A549 (cell line): ENCODE measurements around the gene TIMP3. TPM values are rescaled to one million over a fixed set of nuclear protein-coding genes. Genes with fewer than 3 reads are reported as not detected.

Experiments
- ATAC-seq, 2 experiments: fragments of 200-7000 bp in 1 of 2; fragments of >200 bp in 1 of 2; cut with Nextera tagmentation in 1 of 2; cut with Tn5 transposase in 1 of 2; 3 replicates each; pipeline versions ENCODE4 v1.8.0 to v1.9.1; 2018 to 2020; ENCODE audit warnings: mild to moderate bottlenecking in 1 of 2, moderate library complexity in 1 of 2
- CTCF ChIA-PET: fragments of 300-600 bp; sonication (Branson Sonifier 250); formaldehyde crosslinking; extraction: SDS; loops from one replicate; lab custom pipeline; 2021; ENCODE audit warnings: antibody characterized with exemption, inconsistent platforms; lab: Yijun Ruan, JAX
- POLR2A ChIA-PET: fragments of 350-600 bp; formaldehyde crosslinking; extraction: SDS; loops from one replicate; lab custom pipeline; 2021; ENCODE audit warnings: antibody characterized with exemption, inconsistent platforms; lab: Yijun Ruan, JAX
- DNase-seq, 2 experiments: peaks; one replicate each; pipeline versions ENCODE4 v3.0.0 to v3.0.0-alpha.2; 2011 to 2016; ENCODE audit warnings: low read depth in 1 of 2, low spot score in 1 of 2
- FAIRE-seq: peaks from 2 replicates; lab custom pipeline; 2011; peaks lifted over from hg19 to GRCh38; lab: Jason Lieb, UNC
- H3K27ac ChIP-seq, 2 experiments: fragments of >200 bp; sonication (Bioruptor Twin); formaldehyde crosslinking; 3 replicates each; pipeline ENCODE4 v1.5.1; 2016 to 2017
- H3K4me1 ChIP-seq: fragments of >200 bp; sonication (Bioruptor Twin); formaldehyde crosslinking; 3 replicates; pipeline ENCODE4 v1.6.1; 2016
- H3K4me2 ChIP-seq: fragments of >200 bp; sonication (Bioruptor Twin); formaldehyde crosslinking; 3 replicates; pipeline ENCODE4 v1.6.1; 2016
- H3K4me3 ChIP-seq: fragments of >200 bp; sonication (Bioruptor Twin); formaldehyde crosslinking; 3 replicates; pipeline ENCODE4 v1.5.1; 2016
- H3K9me3 ChIP-seq: fragments of >200 bp; sonication (Bioruptor Twin); formaldehyde crosslinking; 3 replicates; pipeline ENCODE4 v1.6.1; 2016
- CHD4 ChIP-seq: fragments of 200-600 bp; sonication (generic); IDR thresholded peaks from 2 replicates; pipeline ENCODE4 v1.6.1; 2016; ENCODE audit warnings: antibody characterized with exemption, mild to moderate bottlenecking, borderline replicate concordance
- EP300 ChIP-seq, 2 experiments: fragments of >200 bp; sonication (Bioruptor Twin); formaldehyde crosslinking; IDR thresholded peaks; 2 replicates in 1 of 2; 3 replicates in 1 of 2; pipeline ENCODE4 v1.6.1; 2016 to 2017
- FOSL2 ChIP-seq, 2 experiments: fragments of 450-650 bp in 1 of 2; fragments of >200 bp in 1 of 2; sonication (Bioruptor Twin) in 1 of 2; formaldehyde crosslinking; IDR thresholded peaks; 2 replicates each; pipeline versions ENCODE4 v1.5.0 to v1.6.1; 2016 to 2020; ENCODE audit warnings: mild to moderate bottlenecking in 1 of 2, moderate library complexity in 1 of 2
- HEYL ChIP-seq: fragments of 250-450 bp; sonication (Bioruptor Pico); IDR thresholded peaks from 2 replicates; pipeline ENCODE4 v1.8.0; 2021; ENCODE audit warnings: mild to moderate bottlenecking, moderate library complexity
- HOXA7 ChIP-seq: fragments of 250-450 bp; sonication (Bioruptor Pico); IDR thresholded peaks from 2 replicates; pipeline ENCODE4 v1.5.0; 2020; ENCODE audit warnings: mild to moderate bottlenecking, moderate library complexity
- HOXB5 ChIP-seq: fragments of 250-450 bp; sonication (Bioruptor Pico); IDR thresholded peaks from 2 replicates; pipeline ENCODE4 v1.5.0; 2020; ENCODE audit warnings: mild to moderate bottlenecking, moderate library complexity
- KDM5A ChIP-seq: fragments of 200-600 bp; sonication (generic); IDR thresholded peaks from 2 replicates; pipeline ENCODE4 v1.6.1; 2016; ENCODE audit warnings: antibody characterized with exemption, mild to moderate bottlenecking
- MAZ ChIP-seq: fragments of 150-350 bp; IDR thresholded peaks from 2 replicates; pipeline ENCODE4 v1.6.1; 2014; ENCODE audit warnings: antibody characterized with exemption, low read depth, low read length, borderline replicate concordance
- NPAS2 ChIP-seq: fragments of 250-450 bp; sonication (Bioruptor Pico); IDR thresholded peaks from 2 replicates; pipeline ENCODE4 v1.8.0; 2022; ENCODE audit warnings: mild to moderate bottlenecking, moderate library complexity, borderline replicate concordance
- PHF8 ChIP-seq: fragments of 200-600 bp; sonication (generic); IDR thresholded peaks from 2 replicates; pipeline ENCODE4 v1.6.1; 2016; ENCODE audit warnings: low read depth, mild to moderate bottlenecking, antibody characterized with exemption, moderate library complexity, borderline replicate concordance
- POLR2A ChIP-seq: IDR thresholded peaks from 2 replicates; pipeline ENCODE4 v1.6.1; 2012; ENCODE audit warnings: mild to moderate bottlenecking, low read length
- POLR2AphosphoS2 ChIP-seq: conservative IDR thresholded peaks from 2 replicates; pipeline ENCODE4 v1.6.1; 2012; ENCODE audit warnings: low read length, improper control_type of control experiment, inconsistent platforms
- RNF2 ChIP-seq: fragments of 200-600 bp; sonication (generic); IDR thresholded peaks from 2 replicates; pipeline ENCODE4 v1.6.1; 2016; ENCODE audit warnings: low read depth, mild to moderate bottlenecking, antibody characterized with exemption, moderate library complexity, borderline replicate concordance
- SMC3 ChIP-seq: fragments of >200 bp; sonication (Bioruptor Twin); formaldehyde crosslinking; IDR thresholded peaks from 3 replicates; pipeline ENCODE4 v1.6.1; 2018; ENCODE audit warnings: inconsistent platforms
- TFCP2L1 ChIP-seq: fragments of 250-450 bp; sonication (Bioruptor Pico); IDR thresholded peaks from 2 replicates; pipeline ENCODE4 v1.5.0; 2021; ENCODE audit warnings: mild to moderate bottlenecking
- ZNF302 ChIP-seq: fragments of 250-450 bp; sonication (Bioruptor Pico); IDR thresholded peaks from 2 replicates; pipeline ENCODE4 v1.9.0; 2021; ENCODE audit warnings: inconsistent platforms, mild to moderate bottlenecking, moderate library complexity
- WGBS: methylation state at CpG from one replicate; pipeline ENCODE4 v1.1.6; 2017; ENCODE audit errors: missing lambda C conversion rate; 5-methylcytosine and 5-hydroxymethylcytosine counted together
- polyA plus RNA-seq, 4 experiments: library from polyadenylated mRNA; depleted of rRNA in 3 of 4; stranded (reverse); fragments of >200 nt; fragmentation: RNase III in 1 of 4; extraction: RNeasy Plus Mini Kit Qiagen cat#74134 plus additional on column Dnase treatment in 1 of 4; gene quantifications; 2 replicates in 3 of 4; 3 replicates in 1 of 4; pipeline ENCODE4 v1.2.3, GENCODE V29; 2011 to 2017
- TF ChIP-seq, protein P1 (sequence below): fragments of 250-450 bp; sonication (Bioruptor Pico); IDR thresholded peaks from 2 replicates; pipeline ENCODE4 v1.5.0; 2021; ENCODE audit warnings: mild to moderate bottlenecking, moderate library complexity, borderline replicate concordance
- TF ChIP-seq, protein P2 (sequence below): fragments of >200 bp; sonication (Bioruptor Twin); formaldehyde crosslinking; IDR thresholded peaks from 3 replicates; pipeline ENCODE4 v1.6.1; 2016
- TF ChIP-seq, protein P3 (sequence below): fragments of 200-600 bp; sonication (generic); IDR thresholded peaks from 2 replicates; pipeline ENCODE4 v1.6.1; 2016; ENCODE audit warnings: antibody characterized with exemption, mild to moderate bottlenecking, moderate library complexity
- TF ChIP-seq, protein P4 (sequence below): fragments of >200 bp; sonication (Bioruptor Twin); formaldehyde crosslinking; IDR thresholded peaks from 2 replicates; pipeline ENCODE4 v1.6.1; 2016
- TF ChIP-seq, protein P5 (sequence below): IDR thresholded peaks from 2 replicates; pipeline ENCODE4 v1.6.1; 2012
- TF ChIP-seq, protein P6 (sequence below): IDR thresholded peaks from 2 replicates; pipeline ENCODE4 v1.6.1; 2012

The TIMP3 gene
- polyA plus RNA-seq, 2 of the 4 experiments (the other 2 are of a cell fraction), result 1.4 to 1.7 TPM

DNA sequence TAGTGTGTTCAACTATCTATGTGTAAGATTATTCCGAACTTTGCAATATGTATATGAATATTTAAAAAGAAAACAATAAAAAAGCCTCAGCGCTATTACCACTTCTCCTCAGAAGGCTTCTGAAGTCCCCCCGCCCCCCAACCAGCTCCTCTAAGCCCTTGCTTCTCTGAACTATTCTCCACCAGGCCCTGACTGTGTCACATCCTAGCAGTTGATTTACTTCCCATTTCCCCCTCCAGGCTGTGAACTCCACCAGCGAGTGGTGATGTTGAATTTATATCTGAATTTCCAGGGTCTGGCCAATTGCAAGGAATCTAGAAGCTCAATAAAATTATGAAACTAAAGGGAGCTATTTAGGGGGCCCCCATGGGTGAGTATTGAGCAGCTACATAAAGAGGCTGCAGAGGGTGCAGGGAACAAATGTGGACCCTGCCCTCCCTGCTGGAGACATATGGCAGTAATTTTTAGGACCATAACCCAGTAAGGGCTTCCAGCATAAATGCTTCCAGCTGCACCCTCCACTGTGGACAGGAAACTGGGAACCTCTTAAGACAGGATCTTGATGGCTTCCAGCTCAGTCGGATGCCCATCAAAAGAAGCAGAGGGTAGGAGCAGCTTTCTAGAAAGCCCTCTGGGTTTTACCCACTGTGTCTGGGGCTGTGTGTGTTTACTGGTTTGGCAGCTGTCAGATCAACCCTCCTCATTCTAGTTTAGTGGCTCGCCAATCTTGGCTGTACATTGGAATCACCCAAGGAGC is 81.4 kb downstream of the TIMP3 start:
- CTCF ChIA-PET, result no interaction called here
- no peaks in the 10 kb centered on the region for H3K4me1 ChIP-seq

DNA sequence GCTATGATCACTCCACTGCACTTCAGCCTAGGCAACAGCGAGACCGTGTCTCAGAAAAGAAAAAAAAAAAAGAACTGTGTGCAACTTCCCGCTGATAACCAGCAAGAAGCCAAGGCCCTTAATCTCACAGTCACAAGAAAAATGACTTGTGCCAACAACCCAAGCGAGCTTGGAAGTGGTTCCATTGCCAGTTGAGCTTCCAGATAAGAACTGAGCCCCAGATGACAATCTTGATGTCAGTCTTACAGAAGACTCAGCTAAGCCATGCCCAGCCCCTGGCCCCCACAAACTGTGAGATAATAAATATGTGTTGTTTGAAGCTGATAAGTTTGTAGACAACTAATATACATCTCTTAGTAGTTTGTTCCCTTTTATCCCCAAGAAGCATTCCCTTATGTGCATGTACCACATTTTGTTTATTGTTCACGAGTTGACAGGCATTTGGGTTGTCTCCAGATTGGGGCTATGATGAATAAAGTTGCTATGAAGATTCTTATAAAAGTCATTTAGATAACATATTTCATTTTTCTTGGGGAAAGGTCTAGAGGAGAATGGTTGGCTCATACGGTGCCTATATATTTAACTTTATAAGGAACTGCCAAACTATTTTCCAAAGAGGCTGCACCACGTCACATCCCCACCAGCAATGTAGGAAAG is 85.9 kb downstream of the TIMP3 start:
- no peak overlapping the region for H3K4me2 ChIP-seq
- DNase-seq (no peak), ATAC-seq (no peak), FAIRE-seq (no peak)
- WGBS, result 34% methylated on average over 7 of the region's 7 CpGs
- no peak overlapping the region for H3K27ac ChIP-seq
- ChIA-PET CTCF (interaction anchor here (0.6 kb wide), 2 partner anchors 17 to 781 kb away, joined by 3 read pairs; no protein-coding TSS in a partner anchor), POLR2A (no interaction called here)
- no peak overlapping the region for H3K4me3 ChIP-seq
- H3K9me3 ChIP-seq, result no peaks in the 10 kb centered on the region
- H3K4me1 ChIP-seq, result no peaks in the 10 kb centered on the region
- no peak for TF ChIP-seq PHF8
- no peak for TF ChIP-seq EP300 (IDR thresholded peaks at IDR 0.05)
- TF ChIP-seq MAZ, result no peak
- TF ChIP-seq, protein P1, sequence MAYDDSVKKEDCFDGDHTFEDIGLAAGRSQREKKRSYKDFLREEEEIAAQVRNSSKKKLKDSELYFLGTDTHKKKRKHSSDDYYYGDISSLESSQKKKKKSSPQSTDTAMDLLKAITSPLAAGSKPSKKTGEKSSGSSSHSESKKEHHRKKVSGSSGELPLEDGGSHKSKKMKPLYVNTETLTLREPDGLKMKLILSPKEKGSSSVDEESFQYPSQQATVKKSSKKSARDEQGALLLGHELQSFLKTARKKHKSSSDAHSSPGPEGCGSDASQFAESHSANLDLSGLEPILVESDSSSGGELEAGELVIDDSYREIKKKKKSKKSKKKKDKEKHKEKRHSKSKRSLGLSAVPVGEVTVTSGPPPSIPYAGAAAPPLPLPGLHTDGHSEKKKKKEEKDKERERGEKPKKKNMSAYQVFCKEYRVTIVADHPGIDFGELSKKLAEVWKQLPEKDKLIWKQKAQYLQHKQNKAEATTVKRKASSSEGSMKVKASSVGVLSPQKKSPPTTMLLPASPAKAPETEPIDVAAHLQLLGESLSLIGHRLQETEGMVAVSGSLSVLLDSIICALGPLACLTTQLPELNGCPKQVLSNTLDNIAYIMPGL (CRISPR knock-in tag), result no peak
- TF ChIP-seq, protein P2, sequence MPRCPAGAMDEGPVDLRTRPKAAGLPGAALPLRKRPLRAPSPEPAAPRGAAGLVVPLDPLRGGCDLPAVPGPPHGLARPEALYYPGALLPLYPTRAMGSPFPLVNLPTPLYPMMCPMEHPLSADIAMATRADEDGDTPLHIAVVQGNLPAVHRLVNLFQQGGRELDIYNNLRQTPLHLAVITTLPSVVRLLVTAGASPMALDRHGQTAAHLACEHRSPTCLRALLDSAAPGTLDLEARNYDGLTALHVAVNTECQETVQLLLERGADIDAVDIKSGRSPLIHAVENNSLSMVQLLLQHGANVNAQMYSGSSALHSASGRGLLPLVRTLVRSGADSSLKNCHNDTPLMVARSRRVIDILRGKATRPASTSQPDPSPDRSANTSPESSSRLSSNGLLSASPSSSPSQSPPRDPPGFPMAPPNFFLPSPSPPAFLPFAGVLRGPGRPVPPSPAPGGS, result no peak
- TF ChIP-seq, protein P3, sequence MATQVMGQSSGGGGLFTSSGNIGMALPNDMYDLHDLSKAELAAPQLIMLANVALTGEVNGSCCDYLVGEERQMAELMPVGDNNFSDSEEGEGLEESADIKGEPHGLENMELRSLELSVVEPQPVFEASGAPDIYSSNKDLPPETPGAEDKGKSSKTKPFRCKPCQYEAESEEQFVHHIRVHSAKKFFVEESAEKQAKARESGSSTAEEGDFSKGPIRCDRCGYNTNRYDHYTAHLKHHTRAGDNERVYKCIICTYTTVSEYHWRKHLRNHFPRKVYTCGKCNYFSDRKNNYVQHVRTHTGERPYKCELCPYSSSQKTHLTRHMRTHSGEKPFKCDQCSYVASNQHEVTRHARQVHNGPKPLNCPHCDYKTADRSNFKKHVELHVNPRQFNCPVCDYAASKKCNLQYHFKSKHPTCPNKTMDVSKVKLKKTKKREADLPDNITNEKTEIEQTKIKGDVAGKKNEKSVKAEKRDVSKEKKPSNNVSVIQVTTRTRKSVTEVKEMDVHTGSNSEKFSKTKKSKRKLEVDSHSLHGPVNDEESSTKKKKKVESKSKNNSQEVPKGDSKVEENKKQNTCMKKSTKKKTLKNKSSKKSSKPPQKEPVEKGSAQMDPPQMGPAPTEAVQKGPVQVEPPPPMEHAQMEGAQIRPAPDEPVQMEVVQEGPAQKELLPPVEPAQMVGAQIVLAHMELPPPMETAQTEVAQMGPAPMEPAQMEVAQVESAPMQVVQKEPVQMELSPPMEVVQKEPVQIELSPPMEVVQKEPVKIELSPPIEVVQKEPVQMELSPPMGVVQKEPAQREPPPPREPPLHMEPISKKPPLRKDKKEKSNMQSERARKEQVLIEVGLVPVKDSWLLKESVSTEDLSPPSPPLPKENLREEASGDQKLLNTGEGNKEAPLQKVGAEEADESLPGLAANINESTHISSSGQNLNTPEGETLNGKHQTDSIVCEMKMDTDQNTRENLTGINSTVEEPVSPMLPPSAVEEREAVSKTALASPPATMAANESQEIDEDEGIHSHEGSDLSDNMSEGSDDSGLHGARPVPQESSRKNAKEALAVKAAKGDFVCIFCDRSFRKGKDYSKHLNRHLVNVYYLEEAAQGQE, result no peak
- TF ChIP-seq CHD4, result no peak
- TF ChIP-seq, protein P4, sequence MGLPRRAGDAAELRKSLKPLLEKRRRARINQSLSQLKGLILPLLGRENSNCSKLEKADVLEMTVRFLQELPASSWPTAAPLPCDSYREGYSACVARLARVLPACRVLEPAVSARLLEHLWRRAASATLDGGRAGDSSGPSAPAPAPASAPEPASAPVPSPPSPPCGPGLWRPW, result no peak
- TF ChIP-seq POLR2AphosphoS2, result no peak
- no peak for TF ChIP-seq KDM5A
- no peak for TF ChIP-seq HOXA7 (CRISPR knock-in tag)
- TF ChIP-seq TFCP2L1 (CRISPR knock-in tag), result no peak
- TF ChIP-seq, protein P5, sequence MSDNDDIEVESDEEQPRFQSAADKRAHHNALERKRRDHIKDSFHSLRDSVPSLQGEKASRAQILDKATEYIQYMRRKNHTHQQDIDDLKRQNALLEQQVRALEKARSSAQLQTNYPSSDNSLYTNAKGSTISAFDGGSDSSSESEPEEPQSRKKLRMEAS, result no peak
- TF ChIP-seq HEYL (CRISPR knock-in tag), result no peak
- TF ChIP-seq HOXB5 (CRISPR knock-in tag), result no peak
- TF ChIP-seq, protein P6, sequence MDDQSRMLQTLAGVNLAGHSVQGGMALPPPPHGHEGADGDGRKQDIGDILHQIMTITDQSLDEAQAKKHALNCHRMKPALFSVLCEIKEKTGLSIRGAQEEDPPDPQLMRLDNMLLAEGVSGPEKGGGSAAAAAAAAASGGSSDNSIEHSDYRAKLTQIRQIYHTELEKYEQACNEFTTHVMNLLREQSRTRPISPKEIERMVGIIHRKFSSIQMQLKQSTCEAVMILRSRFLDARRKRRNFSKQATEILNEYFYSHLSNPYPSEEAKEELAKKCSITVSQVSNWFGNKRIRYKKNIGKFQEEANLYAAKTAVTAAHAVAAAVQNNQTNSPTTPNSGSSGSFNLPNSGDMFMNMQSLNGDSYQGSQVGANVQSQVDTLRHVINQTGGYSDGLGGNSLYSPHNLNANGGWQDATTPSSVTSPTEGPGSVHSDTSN, result no peak
- TF ChIP-seq POLR2A, result no peak

More for the DNA sequence above, 81.4 kb downstream of the TIMP3 start:
- DNase-seq (no peak), ATAC-seq (no peak), FAIRE-seq (no peak)
- no peak overlapping the region for H3K4me3 ChIP-seq
- POLR2A ChIA-PET, result no interaction called here
- H3K27ac ChIP-seq, result no peak overlapping the region
- 33% methylated on average over 6 of the region's 6 CpGs for whole genome bisulfite sequencing
- H3K4me2 ChIP-seq, result no peak overlapping the region
- no peaks in the 10 kb centered on the region for H3K9me3 ChIP-seq
- TF ChIP-seq RNF2 (no peak), SMC3 (no peak), NPAS2 (CRISPR knock-in tag) (no peak), ZNF302 (CRISPR knock-in tag) (no peak), KDM5A (no peak), FOSL2 (IDR thresholded peaks at IDR 0.05) (no peak), FOSL2 (CRISPR knock-in tag; IDR thresholded peaks at IDR 0.05) (no peak), TFCP2L1 (CRISPR knock-in tag) (no peak)
